Measurements from ENCODE around the gene LPAR2. TPM values are rescaled to one million over a fixed set of nuclear protein-coding genes. Genes with fewer than 3 reads are reported as not detected.

Gene LPAR2
- total RNA-seq, 1 donor from 2014 or later, result 8.2 TPM

DNA sequence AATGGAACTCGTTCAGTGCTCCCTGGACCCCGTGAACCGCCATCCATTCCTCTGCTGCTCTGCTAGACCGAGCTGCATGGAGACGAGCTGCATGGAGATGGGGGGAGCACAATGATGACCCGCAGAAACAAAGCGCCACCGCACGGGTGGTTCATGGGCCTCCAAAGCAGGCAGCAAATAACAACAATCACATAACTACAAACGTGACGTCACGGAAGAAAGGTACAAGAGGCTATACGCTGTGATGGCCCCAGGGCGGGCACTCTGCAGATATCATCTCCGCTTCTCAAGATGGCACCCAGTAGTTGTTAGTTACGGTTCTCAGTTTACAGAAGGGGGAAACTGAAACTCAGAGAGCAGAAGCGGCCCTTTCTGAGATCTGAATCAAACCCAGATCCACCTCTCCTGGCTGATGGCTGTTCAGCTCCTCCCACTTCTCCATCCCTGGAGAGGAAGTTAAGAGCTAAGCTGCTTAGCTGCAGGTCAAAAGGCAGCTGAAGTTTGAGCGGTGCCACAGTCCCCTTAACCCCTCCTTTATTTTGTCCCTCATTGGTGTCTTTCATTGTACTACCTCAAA, 33.7 kb upstream of the LPAR2 start:
- Mint-ChIP-seq H3K9me3 (ENCODE audit: low read depth) (no peaks in the 10 kb centered on the region), H3K4me1 (ENCODE audit: low read depth) (peaks cover 19% of the 10 kb centered on the region), H3K36me3 (ENCODE audit: low read depth) (peaks cover 9% of the 10 kb centered on the region), H3K27ac (ENCODE audit: unreplicated experiment) (peak overlapping the region; percentile 49), H3K4me3 (ENCODE audit: unreplicated experiment) (peak overlapping the region; percentile 83), H3K27me3 (ENCODE audit: low read depth) (no peaks in the 10 kb centered on the region)
- TF ChIP-seq, protein P1, sequence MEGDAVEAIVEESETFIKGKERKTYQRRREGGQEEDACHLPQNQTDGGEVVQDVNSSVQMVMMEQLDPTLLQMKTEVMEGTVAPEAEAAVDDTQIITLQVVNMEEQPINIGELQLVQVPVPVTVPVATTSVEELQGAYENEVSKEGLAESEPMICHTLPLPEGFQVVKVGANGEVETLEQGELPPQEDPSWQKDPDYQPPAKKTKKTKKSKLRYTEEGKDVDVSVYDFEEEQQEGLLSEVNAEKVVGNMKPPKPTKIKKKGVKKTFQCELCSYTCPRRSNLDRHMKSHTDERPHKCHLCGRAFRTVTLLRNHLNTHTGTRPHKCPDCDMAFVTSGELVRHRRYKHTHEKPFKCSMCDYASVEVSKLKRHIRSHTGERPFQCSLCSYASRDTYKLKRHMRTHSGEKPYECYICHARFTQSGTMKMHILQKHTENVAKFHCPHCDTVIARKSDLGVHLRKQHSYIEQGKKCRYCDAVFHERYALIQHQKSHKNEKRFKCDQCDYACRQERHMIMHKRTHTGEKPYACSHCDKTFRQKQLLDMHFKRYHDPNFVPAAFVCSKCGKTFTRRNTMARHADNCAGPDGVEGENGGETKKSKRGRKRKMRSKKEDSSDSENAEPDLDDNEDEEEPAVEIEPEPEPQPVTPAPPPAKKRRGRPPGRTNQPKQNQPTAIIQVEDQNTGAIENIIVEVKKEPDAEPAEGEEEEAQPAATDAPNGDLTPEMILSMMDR (IDR thresholded peaks at IDR 0.05), result no peak
- DNase-seq (ENCODE audit: low spot score), result peak; percentile 39

DNA sequence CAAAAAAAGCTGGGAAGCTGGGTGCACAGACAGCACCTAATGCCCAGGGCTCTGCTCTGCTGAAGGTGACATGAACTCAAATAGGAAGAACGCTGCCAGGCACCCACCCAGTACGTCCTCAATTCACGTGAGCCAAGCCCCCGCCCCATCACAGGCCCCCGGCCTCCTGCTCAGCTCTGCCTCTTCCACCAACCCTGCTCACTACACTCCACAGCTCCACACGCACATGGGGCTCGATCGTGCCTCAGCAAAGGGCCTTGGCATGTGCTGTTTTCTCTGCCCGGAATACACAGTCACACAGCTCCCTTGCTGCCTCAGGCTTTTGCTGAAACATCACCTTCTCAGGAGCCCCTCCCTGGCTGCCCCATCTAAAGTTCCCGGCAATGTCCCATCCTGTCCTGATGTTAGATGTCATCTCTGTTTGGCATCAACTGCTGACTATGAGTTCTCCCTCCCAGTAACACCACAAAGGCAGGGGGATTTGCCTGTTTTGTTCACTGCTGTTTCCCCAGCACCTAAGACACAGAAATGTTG, 33.2 kb upstream of the LPAR2 start:
- TF ChIP-seq, protein P1 (IDR thresholded peaks at IDR 0.05), result no peak
- Mint-ChIP-seq H3K9me3 (ENCODE audit: low read depth) (no peaks in the 10 kb centered on the region), H3K4me3 (ENCODE audit: unreplicated experiment) (no peak overlapping the region), H3K36me3 (ENCODE audit: low read depth) (peaks cover 10% of the 10 kb centered on the region), H3K27ac (ENCODE audit: unreplicated experiment) (no peak overlapping the region), H3K27me3 (ENCODE audit: low read depth) (no peaks in the 10 kb centered on the region), H3K4me1 (ENCODE audit: low read depth) (peaks cover 19% of the 10 kb centered on the region)
- DNase-seq (ENCODE audit: low spot score), result no peak

DNA sequence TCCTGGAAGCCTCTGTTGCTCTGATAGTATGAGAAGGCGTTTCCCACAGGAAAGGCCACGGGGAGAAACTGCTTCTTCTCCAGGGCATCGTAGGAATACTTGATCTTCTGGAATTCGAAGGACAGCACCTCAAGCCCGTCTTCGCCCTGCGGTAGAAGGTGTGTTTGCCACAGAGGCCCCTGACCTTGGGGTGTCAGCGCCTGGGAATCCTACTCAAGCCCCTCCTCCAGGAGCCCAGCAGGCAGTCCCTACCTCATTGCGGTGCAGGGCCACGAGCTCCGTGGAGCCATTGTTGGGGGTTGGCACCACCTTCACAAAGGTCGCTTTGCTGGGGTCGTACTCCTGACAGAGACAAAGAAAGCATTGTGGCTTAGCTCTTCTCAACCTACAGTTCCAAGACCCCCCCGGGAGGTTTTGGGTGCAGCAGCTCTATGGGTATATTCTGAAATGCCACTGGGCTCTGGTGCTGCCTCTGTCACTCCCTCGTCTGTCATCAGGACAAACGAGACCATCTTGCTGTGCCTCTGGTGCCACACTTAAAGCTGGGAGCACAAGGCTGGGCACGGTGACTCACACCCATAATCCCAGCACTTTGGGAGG, 31.7 kb upstream of the LPAR2 start:
- Mint-ChIP-seq H3K27ac (ENCODE audit: unreplicated experiment) (no peak overlapping the region), H3K9me3 (ENCODE audit: low read depth) (no peaks in the 10 kb centered on the region), H3K27me3 (ENCODE audit: low read depth) (no peaks in the 10 kb centered on the region), H3K4me1 (ENCODE audit: low read depth) (peaks cover 19% of the 10 kb centered on the region), H3K36me3 (ENCODE audit: low read depth) (peaks cover 14% of the 10 kb centered on the region), H3K4me3 (ENCODE audit: unreplicated experiment) (no peak overlapping the region)
- peak; percentile 51 for DNase-seq (ENCODE audit: low spot score)
- TF ChIP-seq, protein P1 (IDR thresholded peaks at IDR 0.05), result no peak

DNA sequence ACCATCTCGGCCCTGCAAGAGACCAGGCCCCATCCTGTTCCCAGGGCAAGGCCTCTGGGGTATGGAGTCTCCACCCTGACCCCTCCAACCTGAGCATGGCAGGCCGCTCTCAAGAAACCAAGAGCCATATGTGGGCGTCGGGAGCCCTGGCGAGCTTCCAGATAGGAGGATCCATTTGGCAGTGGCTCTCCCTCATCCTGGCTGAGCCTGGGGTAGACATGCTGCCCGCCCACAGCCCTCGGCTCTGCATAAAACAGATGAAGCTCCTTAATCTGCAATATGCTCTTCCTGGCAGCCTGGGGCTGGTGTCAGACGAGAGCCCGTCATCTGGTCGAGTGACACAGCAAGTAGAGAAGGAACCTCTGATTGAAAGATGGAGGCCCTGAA, 29.4 kb upstream of the LPAR2 start:
- Mint-ChIP-seq H3K4me3 (ENCODE audit: unreplicated experiment) (no peak overlapping the region), H3K27ac (ENCODE audit: unreplicated experiment) (no peak overlapping the region), H3K4me1 (ENCODE audit: low read depth) (peaks cover 14% of the 10 kb centered on the region), H3K27me3 (ENCODE audit: low read depth) (no peaks in the 10 kb centered on the region), H3K36me3 (ENCODE audit: low read depth) (peaks cover 25% of the 10 kb centered on the region), H3K9me3 (ENCODE audit: low read depth) (no peaks in the 10 kb centered on the region)
- TF ChIP-seq, protein P1 (IDR thresholded peaks at IDR 0.05), result no peak
- DNase-seq (ENCODE audit: low spot score), result no peak

DNA sequence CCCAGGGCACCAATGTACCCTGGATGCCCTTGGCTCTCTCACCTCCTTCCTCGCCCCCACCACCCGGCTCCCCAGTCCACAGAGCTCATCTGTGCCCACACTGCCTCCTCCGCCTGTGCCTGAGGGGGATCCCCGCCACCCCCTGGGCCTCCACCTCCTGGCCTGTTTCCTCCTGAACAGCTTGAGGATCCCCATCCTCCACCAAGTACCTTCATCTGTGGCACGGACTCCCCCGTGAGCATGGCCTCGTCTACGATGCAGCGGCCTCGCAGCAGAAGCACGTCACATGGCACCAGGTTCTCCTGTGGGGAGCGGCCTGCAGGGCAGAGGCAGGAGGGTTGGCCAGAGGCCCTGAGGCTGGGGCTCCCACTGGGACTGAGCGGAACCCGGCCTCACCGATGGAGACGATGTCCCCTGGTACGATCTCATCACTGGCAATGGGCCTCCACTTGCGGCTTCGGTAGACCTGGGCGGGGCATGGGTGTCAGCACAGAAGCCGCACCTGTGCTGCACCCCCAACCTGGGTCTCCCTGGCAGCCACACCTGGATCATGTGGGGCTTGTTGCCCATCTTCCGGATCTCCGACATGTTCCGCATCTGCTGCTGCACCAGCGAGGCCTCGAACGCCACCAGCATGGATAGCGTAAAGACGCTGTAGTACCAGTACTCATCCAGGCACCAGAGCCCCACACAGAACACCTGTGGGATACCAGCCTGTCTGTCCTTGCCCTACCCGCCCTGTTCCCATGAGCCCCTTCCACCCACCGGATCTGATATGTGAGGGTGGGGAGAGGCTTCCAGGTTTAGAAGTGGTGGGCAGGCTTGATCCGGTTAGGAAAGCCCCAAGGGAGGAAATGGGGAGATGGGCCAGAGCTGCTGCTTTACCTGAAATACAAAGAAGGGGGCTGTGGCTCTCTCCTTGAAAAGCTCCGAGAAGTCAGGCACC, 28.7 kb upstream of the LPAR2 start:
- Mint-ChIP-seq H3K27me3 (ENCODE audit: low read depth) (no peaks in the 10 kb centered on the region), H3K36me3 (ENCODE audit: low read depth) (peaks cover 29% of the 10 kb centered on the region), H3K4me3 (ENCODE audit: unreplicated experiment) (no peak overlapping the region), H3K4me1 (ENCODE audit: low read depth) (peaks cover 7% of the 10 kb centered on the region), H3K9me3 (ENCODE audit: low read depth) (no peaks in the 10 kb centered on the region), H3K27ac (ENCODE audit: unreplicated experiment) (no peak overlapping the region)
- no peak for DNase-seq (ENCODE audit: low spot score)
- TF ChIP-seq, protein P1 (IDR thresholded peaks at IDR 0.05), result no peak

Data from chondrocyte (in vitro differentiated cells).